HepG2 (cell line): ENCODE results near the gene CEP164. TPM values are rescaled to one million over a fixed set of nuclear protein-coding genes. Genes with fewer than 3 reads are reported as not detected.

Experiments
- ATAC-seq: fragments of 200-7000 bp; cut with Tn5 transposase; 3 replicates; pipeline ENCODE4 v1.9.1; 2020; ENCODE audit warnings: mild to moderate bottlenecking, moderate library complexity
- BruUV-seq: library from RNA; stranded (reverse); fragments of 400-500 nt; replicated peaks from 2 replicates; lab custom pipeline; 2021; lab: Mats Ljungman, UMichigan
- CTCF ChIA-PET: fragments of 300-600 bp; formaldehyde crosslinking; extraction: SDS; loops from one replicate; lab custom pipeline; 2021; ENCODE audit warnings: low total read pairs, inconsistent platforms, low intra/inter-chr PET ratio; lab: Yijun Ruan, JAX
- POLR2A ChIA-PET: fragments of 350-600 bp; sonication (Branson Sonifier 250); formaldehyde crosslinking; loops from one replicate; lab custom pipeline; 2020; ENCODE audit warnings: antibody characterized with exemption, inconsistent platforms; lab: Yijun Ruan, JAX
- DNase-seq: peaks from one replicate; pipeline ENCODE4 v3.0.0-alpha.2; 2015; ENCODE audit warnings: low spot score
- FAIRE-seq: peaks from 3 replicates; lab custom pipeline; 2011; peaks lifted over from hg19 to GRCh38; lab: Jason Lieb, UNC
- H2AFZ ChIP-seq: one replicate; pipeline ENCODE4 v1.6.1; 2011; ENCODE audit warnings: low read length, inconsistent platforms
- H3K27ac ChIP-seq: fragments of 300-600 bp; 3 replicates; pipeline ENCODE4 v1.8.0; 2011; ENCODE audit warnings: mixed run types, mild to moderate bottlenecking, mixed read lengths, low read length, inconsistent platforms; ENCODE audit not compliant: insufficient read depth; ENCODE audit errors: extremely low read length
- H3K27me3 ChIP-seq, 2 experiments: fragments of 200-600 bp in 1 of 2; 2 replicates in 1 of 2; 3 replicates in 1 of 2; pipeline versions ENCODE4 v1.6.0 to v1.8.0; 2011; ENCODE audit warnings: low read length in 2 of 2, mild to moderate bottlenecking in 2 of 2, moderate library complexity in 2 of 2, inconsistent platforms in 1 of 2; ENCODE audit not compliant: insufficient read depth in 2 of 2, control insufficient read depth in 1 of 2
- H3K36me3 ChIP-seq, 2 experiments: fragments of 200-600 bp in 1 of 2; replicated peaks in 1 of 2; 2 replicates in 1 of 2; 3 replicates in 1 of 2; pipeline versions ENCODE4 v1.5.1 to v1.8.0; 2011; ENCODE audit warnings: low read length in 2 of 2, inconsistent platforms in 1 of 2; ENCODE audit not compliant: insufficient read depth in 2 of 2, control insufficient read depth in 1 of 2
- H3K4me1 ChIP-seq: 2 replicates; pipeline ENCODE4 v1.5.1; 2012; ENCODE audit warnings: low read length, inconsistent platforms; ENCODE audit not compliant: insufficient read depth
- H3K4me2 ChIP-seq: 2 replicates; pipeline ENCODE4 v1.6.0; 2011; ENCODE audit warnings: low read depth, low read length, inconsistent platforms
- H3K4me3 ChIP-seq, 3 experiments: fragments of 200-600 bp in 1 of 3; sonication (generic), shearing (Covaris generic) in 1 of 3; replicated peaks in 1 of 3; 2 replicates each; pipeline ENCODE4 v1.5.1; 2011 to 2016; ENCODE audit warnings: low read length in 3 of 3, inconsistent platforms in 2 of 3, low read depth in 2 of 3, mild to moderate bottlenecking in 2 of 3, control low read depth in 1 of 3, mixed read lengths in 1 of 3; ENCODE audit not compliant: insufficient read depth in 1 of 3
- H3K79me2 ChIP-seq: one replicate; pipeline ENCODE4 v1.6.1; 2011; ENCODE audit warnings: low read length, inconsistent platforms; ENCODE audit not compliant: insufficient read depth
- H3K9ac ChIP-seq: 2 replicates; pipeline ENCODE4 v1.6.0; 2011; ENCODE audit warnings: mild to moderate bottlenecking, low read depth, low read length, inconsistent platforms; ENCODE audit not compliant: insufficient read depth
- H3K9me3 ChIP-seq: 2 replicates; pipeline ENCODE4 v1.5.1; 2012; ENCODE audit warnings: mild to moderate bottlenecking, low read length
- H4K20me1 ChIP-seq: 2 replicates; pipeline ENCODE4 v1.6.0; 2011; ENCODE audit warnings: inconsistent platforms, mild to moderate bottlenecking, low read length, moderate library complexity; ENCODE audit not compliant: insufficient read depth
- CBFB ChIP-seq: sonication (generic); formaldehyde crosslinking; IDR thresholded peaks from 2 replicates; pipeline ENCODE4 v1.4.0; 2020; ENCODE audit warnings: missing genetic modification reagents
- GLMP ChIP-seq: sonication (generic); formaldehyde crosslinking; IDR thresholded peaks from 2 replicates; pipeline ENCODE4 v1.9.0; 2021; ENCODE audit warnings: missing genetic modification reagents, mild to moderate bottlenecking, borderline replicate concordance
- HDAC1 ChIP-seq: sonication (generic); formaldehyde crosslinking; IDR thresholded peaks from 2 replicates; pipeline ENCODE4 v1.5.1; 2020; ENCODE audit warnings: mild to moderate bottlenecking, missing genetic modification reagents
- MTF2 ChIP-seq: sonication (generic); formaldehyde crosslinking; IDR thresholded peaks from 2 replicates; pipeline ENCODE4 v1.5.0; 2020; ENCODE audit warnings: missing genetic modification reagents, borderline replicate concordance
- PCBP2 ChIP-seq: fragments of 200-400 bp; formaldehyde crosslinking; optimal IDR thresholded peaks from 2 replicates; pipeline ENCODE3; 2018; ENCODE audit warnings: low read length, low read depth; ENCODE audit not compliant: poor library complexity, severe bottlenecking
- THRA ChIP-seq: sonication (generic); formaldehyde crosslinking; IDR thresholded peaks from 2 replicates; pipeline ENCODE4 v1.4.0; 2020; ENCODE audit warnings: missing genetic modification reagents, borderline replicate concordance
- WGBS: methylation state at CpG from one replicate; pipeline ENCODE4 v1.1.6; 2017; ENCODE audit warnings: low lambda C conversion rate; 5-methylcytosine and 5-hydroxymethylcytosine counted together
- in situ Hi-C: cut with HindIII; loops from 2 replicates; pipeline ENCODE4 v1.10.0; 2017; ENCODE audit warnings: low pct_unique_long_range_greater_than_20kb; ENCODE audit not compliant: extremely low pct_ligation_motif_present
- intact Hi-C: fragments of 100-400 bp; cut with micrococcal nuclease; formaldehyde crosslinking; loops from one replicate; pipeline ENCODE4 v1.10.0; 2022; ENCODE audit not compliant: unreplicated experiment
- polyA plus RNA-seq, 8 experiments: library from polyadenylated mRNA; depleted of rRNA in 3 of 8; stranded (reverse) in 7 of 8; unstranded in 1 of 8; fragments of >200 nt; fragmentation: Illumina TruSeq in 4 of 8; extraction: Trizol in 4 of 8; gene quantifications; 2 replicates each; pipeline versions ENCODE4 v1.2.1 to v1.2.3, GENCODE V29; 2011 to 2016; ENCODE audit warnings: low read depth in 4 of 8, missing spikeins in 1 of 8, mixed read lengths in 1 of 8; ENCODE audit not compliant: insufficient read depth in 1 of 8
- total RNA-seq, 5 experiments: library from RNA; depleted of rRNA; stranded (reverse); fragments of >200 nt; fragmentation: Illumina TruSeq; extraction: Trizol; gene quantifications; 2 replicates each; pipeline ENCODE4 v1.2.3, GENCODE V29; 2016; ENCODE audit warnings: low read depth in 1 of 5

CEP164 gene
- total and polyA plus RNA-seq, 2 of the 13 experiments (the other 11 are each of a cell fraction or from before 2014, with no cell fraction given): 11.4 to 15.2 TPM

GRCh38 chr11:117391181-117391580 is 63.5 kb downstream of the CEP164 start:
- no peak overlapping the region for H3K27ac ChIP-seq
- ATAC-seq (no peak), DNase-seq (no peak), FAIRE-seq (no peak)
- H2AFZ ChIP-seq: no peak overlapping the region
- POLR2A ChIA-PET: no interaction called here
- peaks cover 25 to 52% of the 10 kb centered on the region in 2 experiments for H3K36me3 ChIP-seq
- CTCF ChIA-PET: no interaction called here
- H3K4me2 ChIP-seq: no peak overlapping the region
- in situ Hi-C loops (no loop called here), intact Hi-C loops (no loop called here)
- no peak for TF ChIP-seq GLMP
- no peak for TF ChIP-seq THRA (CRISPR knock-in tag)
- TF ChIP-seq CBFB (CRISPR knock-in tag): no peak
- TF ChIP-seq HDAC1 (CRISPR knock-in tag): no peak
- TF ChIP-seq MTF2 (CRISPR knock-in tag): no peak
- no peak for TF ChIP-seq PCBP2
- no peaks in the 10 kb centered on the region for H3K79me2 ChIP-seq
- H3K9me3 ChIP-seq: no peaks in the 10 kb centered on the region
- no peaks in the 10 kb centered on the region for H4K20me1 ChIP-seq
- no TSS peak for BruUV-seq
- 0 out of 2 replicates have a peak, but pooled peaks cover 6% of the 10 kb centered on the region for H3K4me1 ChIP-seq
- H3K4me3 ChIP-seq: no peak overlapping the region
- WGBS: 92% methylated on average over 8 of the region's 8 CpGs
- H3K27me3 ChIP-seq: no peaks in the 10 kb centered on the region
- H3K9ac ChIP-seq: no peak overlapping the region
